RWPE1 (cell line): ENCODE data around the gene MISP3.

Experiments used
- CTCF ChIA-PET: fragments of 350-600 bp; sonication (Branson Sonifier 250); formaldehyde crosslinking; extraction: SDS; loops from one replicate; lab custom pipeline; 2021; lab: Yijun Ruan, JAX
- POLR2A ChIA-PET: fragments of 400-600 bp; formaldehyde crosslinking; extraction: SDS; loops from one replicate; lab custom pipeline; 2020; ENCODE audit warnings: antibody characterized with exemption; ENCODE audit not compliant: low non-redundant PET; lab: Yijun Ruan, JAX
- DNase-seq: peaks from one replicate; pipeline ENCODE4 v3.0.0; 2012; ENCODE audit warnings: low spot score
- H3K27ac ChIP-seq: fragments of 450-650 bp; 2 replicates; pipeline ENCODE4 v1.5.1; 2017
- TF ChIP-seq, protein P1 (sequence below): fragments of 450-650 bp; conservative IDR thresholded peaks from 2 replicates; pipeline ENCODE4 v1.5.1; 2017; ENCODE audit warnings: low read depth, mild to moderate bottlenecking

Gene MISP3

DNA sequence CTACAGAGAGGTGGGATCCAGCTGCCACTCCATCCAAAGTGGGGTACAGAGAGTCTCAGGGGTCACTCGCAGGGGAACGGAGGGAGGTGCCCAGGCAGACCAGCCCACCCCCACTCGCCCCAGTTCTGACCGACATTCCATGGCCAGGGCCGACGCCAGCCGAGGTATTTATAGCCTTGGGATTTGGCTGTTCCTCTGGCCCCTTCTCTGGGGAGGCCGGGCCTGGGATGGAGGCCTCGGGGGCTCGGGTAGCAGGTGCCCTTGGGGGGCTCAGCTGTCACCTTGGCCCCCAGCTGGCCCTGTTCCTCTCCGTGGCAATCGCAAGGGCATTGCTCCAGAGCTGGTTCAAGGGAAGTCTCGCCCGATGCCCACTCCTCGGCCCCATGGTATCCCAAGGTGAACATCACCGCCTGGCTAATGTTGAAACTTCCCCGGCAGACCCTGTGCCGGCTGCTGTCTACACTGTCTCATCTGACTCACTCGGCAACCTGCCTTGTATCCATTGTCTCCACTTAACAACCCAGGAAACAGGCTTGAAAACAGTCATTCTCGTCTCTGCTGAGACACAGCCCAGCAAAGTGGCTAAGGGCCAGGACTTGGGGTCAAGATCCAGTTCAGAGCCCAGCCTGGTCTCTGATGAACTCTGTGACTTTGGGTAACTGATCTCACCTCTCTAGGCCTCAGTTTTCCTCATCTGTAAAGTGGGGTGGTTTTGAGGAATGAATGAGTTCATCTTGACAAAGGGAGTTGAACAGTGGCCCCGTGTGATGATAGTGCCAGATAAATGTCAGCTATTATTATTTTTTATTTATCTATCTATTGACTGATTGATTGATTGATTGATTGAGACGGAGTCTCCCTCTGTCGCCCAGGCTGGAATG lies 35.2 kb downstream of the MISP3 start:
- ChIA-PET POLR2A (no interaction called here), CTCF (interaction anchor here (1.1 kb wide), 1 partner anchor 49 kb away, joined by 3 read pairs; no protein-coding TSS in a partner anchor)
- TF ChIP-seq, protein P1, sequence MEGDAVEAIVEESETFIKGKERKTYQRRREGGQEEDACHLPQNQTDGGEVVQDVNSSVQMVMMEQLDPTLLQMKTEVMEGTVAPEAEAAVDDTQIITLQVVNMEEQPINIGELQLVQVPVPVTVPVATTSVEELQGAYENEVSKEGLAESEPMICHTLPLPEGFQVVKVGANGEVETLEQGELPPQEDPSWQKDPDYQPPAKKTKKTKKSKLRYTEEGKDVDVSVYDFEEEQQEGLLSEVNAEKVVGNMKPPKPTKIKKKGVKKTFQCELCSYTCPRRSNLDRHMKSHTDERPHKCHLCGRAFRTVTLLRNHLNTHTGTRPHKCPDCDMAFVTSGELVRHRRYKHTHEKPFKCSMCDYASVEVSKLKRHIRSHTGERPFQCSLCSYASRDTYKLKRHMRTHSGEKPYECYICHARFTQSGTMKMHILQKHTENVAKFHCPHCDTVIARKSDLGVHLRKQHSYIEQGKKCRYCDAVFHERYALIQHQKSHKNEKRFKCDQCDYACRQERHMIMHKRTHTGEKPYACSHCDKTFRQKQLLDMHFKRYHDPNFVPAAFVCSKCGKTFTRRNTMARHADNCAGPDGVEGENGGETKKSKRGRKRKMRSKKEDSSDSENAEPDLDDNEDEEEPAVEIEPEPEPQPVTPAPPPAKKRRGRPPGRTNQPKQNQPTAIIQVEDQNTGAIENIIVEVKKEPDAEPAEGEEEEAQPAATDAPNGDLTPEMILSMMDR, result no peak
- H3K27ac ChIP-seq, result peak overlapping the region; percentile 8; the same call in 1 of the 2 replicates
- no peak for DNase-seq

DNA sequence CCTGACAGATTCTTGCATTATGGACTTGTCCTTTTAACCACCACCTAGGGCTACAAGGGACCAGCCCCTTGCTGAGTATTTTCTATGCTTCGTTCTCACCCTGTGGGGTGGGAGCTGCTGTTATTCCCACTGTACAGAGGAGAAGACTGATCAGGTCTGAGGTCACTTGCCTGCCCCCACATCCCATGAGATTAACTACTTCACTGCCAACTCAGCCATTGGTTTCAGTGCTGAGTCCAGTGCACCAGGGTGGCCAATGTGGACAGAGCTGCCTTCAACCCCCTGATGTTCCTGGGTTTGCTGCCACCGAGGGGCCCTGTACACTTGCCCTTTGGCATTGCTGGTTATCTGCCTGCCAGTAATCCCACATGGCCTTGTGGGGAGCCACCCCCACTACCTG lies 38.1 kb downstream of the MISP3 start:
- TF ChIP-seq, protein P1, result no peak
- CTCF ChIA-PET, result no interaction called here
- H3K27ac ChIP-seq, result peak overlapping the region; percentile 17; the same call in 1 of the 2 replicates
- no peak for DNase-seq
- POLR2A ChIA-PET, result no interaction called here

DNA sequence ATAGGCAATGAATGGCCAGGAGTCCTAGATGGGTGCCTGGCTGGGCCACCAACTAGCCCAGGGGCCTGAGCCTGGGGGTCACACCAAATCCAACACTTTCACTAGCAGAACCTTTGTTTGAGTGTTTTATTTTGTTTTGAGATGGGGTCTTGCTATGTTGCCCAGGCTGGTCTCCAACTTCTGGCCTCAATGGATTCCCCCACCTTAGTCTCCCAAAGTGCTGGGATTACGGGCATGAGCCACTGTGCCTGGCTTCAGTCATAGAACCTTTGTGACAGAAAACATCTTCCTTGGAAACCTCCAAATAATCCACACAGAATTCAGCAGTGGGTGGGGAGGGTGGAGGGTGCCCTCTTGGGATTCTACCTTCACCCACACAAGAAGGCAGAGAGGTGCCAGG lies 38.9 kb downstream of the MISP3 start:
- TF ChIP-seq, protein P1, result no peak
- CTCF ChIA-PET, result no interaction called here

DNA sequence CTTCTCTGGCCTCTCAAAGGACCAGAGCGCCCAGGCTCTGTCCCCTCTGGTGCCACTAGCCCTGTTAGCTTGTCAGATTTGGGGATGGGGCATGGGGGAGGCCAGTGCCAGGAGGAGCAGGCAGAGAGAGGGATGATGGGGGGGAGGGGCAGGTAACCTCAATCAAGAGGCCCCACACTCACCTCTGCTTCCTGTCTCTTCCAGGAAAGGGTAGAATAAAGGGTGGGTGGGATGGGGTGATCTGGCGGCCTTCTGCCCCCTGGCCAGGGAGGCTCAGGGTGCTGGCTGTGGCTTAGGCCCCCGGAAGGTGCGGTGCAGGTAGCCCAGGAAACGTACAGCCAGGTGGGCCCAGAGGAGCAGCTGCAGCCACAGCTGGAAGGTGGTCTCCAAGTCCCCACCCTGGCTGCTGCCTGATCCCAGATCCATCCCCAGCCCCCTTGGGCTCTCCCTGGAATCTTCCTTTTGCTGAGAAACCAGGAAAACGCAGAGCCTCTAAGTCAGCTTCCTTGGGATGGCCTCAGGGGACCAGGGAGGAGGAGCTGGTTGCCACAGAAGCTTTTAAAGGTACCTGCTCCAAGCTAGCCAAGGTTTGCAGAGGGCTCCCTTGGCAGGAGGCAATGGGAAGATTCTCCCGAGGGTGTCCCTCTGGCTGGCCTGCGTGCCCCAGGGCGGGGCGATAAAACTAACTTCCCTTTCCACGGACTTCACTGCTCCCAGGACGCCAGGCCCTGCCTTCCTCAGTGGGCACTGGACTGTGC lies 39.6 kb downstream of the MISP3 start:
- no peak for DNase-seq
- ChIA-PET CTCF (no interaction called here), POLR2A (interaction anchor here (0.7 kb wide), 1 partner anchor 439 kb away, joined by 3 read pairs; no protein-coding TSS in a partner anchor)
- TF ChIP-seq, protein P1, result no peak
- H3K27ac ChIP-seq, result peak overlapping the region; percentile 56

More for the DNA sequence above, 38.9 kb downstream of the MISP3 start:
- POLR2A ChIA-PET, result interaction anchor here (0.7 kb wide), 1 partner anchor 439 kb away, joined by 3 read pairs; no protein-coding TSS in a partner anchor
- no peak for DNase-seq
- H3K27ac ChIP-seq, result peak overlapping the region; percentile 56

DNA sequence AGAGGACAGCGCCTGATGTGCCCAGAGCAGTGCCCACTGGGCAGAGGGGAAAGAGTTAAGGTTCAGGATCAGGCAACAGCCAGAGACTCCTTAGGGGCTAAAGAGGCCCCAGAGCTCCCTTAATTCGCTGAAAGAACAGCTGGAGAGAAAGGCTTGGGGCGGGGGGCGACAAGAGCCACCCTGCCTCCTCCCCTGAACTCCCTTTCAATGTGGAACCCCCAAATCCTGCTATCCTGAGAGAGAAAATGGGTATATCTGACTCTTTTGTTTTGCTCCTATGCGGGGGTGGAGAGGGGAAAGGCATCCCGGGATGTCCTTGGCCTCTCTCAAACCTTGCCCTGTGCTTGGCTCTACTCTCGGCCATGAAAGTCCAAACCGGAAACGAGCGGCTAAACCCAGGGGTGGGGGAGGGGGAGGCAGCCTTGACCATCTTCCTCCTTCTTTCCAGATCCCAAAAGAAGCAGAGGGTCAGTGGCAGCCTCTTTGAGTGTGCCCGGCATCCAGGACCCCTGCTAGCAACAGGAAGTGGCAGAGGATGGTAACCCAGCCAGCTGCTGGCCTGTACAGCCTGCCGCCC lies 40.3 kb downstream of the MISP3 start:
- ChIA-PET POLR2A (no interaction called here), CTCF (no interaction called here)
- peak overlapping the region; percentile 56 for H3K27ac ChIP-seq
- no peak for DNase-seq
- TF ChIP-seq, protein P1, result no peak
